Activated gamma-delta T cell treated with Interleukin-2 at 50 U/mL for 16 hours (primary cell): ENCODE results near the gene ATPAF1.
A peak's percentile ranks its signal among the peaks of the same experiment; 100 is the strongest.

Experiments
- DNase-seq: peaks from one replicate; pipeline ENCODE4 v3.0.0-alpha.2; 2020

The ATPAF1 gene

DNA sequence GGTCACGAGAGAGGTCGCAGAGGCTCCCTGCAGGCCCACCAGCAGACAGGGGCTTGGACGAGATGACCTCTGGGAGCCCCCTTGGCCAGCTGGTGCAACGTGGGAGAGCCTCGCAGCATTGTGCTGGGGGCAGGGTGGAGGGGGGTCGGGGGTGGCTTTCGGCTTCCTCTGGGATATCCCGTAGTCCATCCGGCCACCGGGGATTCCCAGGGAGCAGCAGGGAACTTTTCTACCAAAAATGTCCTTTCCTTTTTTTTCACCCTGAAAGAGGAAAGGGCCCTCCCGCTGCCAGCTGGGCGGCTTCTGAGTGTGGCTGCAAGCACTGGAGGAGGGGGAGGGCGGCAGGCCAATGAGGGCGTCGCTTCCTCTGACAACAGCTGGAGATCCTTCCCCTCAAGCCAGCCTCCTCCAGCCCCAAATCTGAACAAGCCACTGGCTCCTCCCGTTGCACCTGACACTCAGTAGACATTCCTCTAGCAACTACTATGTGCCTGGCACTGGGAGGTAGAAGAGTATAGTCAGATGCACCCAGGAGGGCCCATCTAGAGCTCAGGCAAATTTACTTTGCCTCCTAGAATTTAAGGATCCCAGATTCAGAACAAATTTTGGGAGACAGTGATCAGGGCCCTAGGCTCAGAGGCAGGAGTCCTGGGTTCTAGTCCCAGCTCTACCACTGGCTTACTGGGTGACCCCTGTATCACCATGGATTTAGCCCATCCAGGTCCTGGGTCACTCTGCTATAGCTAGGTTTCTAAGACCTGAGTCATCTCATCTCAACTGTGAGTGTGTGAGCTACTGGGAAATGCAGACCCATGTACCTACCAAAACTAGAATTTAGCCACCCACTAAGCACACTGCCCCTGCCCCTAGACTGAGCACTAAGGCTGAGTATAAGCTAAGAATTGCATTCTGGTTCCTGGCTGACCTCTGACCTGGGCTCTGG, 54.2 kb downstream of the ATPAF1 start:
- DNase-seq, result peak; percentile 21

DNA sequence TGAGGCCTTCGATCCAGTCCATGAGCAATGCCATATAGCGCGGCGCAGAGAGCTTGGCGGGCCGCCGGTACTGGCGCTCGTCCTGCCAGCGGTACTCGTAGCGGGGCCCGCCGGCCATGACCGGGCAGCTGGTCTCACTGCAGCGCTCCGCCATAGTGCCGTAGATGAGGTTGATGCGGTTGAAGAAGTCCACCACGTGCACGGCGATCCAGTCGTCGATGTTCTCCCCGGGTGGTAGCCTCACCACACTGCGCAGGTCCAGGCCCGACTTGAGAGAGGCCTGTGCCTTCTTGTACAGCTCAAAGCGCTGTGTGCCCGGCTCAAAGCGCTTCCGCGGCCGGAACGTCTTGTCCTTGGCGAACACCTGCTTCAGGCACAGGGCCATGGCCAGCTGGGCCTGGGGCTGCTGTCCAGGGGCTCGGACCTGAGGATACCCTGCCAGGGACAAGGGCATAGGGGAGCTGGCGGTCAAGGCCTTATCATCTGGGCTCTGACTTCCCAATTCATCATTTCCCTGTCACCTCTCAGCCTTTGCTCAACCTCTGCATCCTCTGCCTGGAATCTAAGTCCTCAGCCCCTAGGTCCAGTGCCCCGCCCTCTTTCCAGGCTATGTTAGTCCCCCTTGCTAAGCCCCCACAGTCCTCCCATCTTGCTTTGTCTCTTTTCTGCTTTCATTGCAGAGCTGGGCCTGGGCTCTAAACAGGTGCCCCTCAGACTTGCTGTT, 55.1 kb downstream of the ATPAF1 start:
- DNase-seq, result no peak

- no peak for DNase-seq
Observed at GRCh38 chr1:46611691-46612221, 56.4 kb downstream of the ATPAF1 start.

DNA sequence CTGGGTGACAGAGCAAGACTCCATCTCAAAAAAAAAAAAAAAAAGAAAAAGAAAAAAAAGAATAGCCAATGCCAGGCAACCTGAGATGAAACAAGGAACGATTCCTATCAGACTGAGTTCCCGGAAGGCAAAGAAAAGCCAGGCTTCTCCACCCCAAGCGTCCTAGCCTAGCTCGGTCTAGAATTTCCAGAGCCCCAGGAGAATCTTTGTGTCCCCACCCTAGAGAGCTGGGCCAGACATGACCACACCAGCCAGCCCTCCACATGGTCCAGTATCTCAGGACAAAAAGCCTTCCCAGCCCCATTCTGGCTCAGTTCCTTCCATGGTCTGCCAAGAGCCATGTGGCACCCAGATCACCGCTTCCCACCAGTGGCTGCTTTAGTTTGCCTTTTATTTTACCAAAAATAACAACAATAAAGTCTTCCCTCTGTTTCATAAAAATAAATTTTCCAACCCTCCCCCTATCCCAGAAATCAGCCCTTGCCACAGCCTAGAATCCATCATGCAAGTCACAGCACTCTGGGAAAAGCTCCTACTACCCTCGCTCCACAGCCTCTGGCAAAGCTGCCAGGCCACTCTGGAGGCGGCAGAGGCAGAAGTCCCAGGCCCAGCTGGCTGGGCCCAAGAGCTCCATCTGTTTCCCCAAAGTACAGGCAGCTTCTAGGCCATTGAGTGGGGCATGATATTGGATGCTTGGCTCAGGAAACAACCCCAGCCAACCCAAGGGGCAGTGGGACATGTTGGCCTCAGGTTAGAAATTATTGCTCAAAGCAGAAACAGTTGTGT, 60.6 kb downstream of the ATPAF1 start:
- DNase-seq, result no peak

- no peak for DNase-seq
Observed at GRCh38 chr1:46606255-46606965, 61.8 kb downstream of the ATPAF1 start.

DNA sequence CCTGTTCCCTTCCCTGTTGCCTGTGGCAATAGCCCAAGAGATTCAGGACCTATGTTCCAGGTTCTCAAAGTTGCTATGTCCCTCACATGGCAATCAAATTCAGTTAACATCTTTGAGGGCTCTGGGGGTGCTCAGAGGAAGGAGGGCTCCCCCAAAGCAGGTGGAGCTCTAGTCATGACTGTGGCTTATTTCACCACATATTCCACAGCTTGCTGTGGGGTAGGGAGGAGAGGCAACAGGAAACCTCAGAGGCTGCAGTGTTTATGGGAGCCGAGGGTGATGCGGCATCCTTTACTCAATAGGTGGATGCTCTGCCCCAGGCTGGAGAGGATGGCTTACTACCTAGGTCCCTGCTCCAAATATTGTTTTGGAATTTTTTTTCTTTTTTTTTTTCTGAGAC, 62.9 kb downstream of the ATPAF1 start:
- peak; percentile 36 for DNase-seq

DNA sequence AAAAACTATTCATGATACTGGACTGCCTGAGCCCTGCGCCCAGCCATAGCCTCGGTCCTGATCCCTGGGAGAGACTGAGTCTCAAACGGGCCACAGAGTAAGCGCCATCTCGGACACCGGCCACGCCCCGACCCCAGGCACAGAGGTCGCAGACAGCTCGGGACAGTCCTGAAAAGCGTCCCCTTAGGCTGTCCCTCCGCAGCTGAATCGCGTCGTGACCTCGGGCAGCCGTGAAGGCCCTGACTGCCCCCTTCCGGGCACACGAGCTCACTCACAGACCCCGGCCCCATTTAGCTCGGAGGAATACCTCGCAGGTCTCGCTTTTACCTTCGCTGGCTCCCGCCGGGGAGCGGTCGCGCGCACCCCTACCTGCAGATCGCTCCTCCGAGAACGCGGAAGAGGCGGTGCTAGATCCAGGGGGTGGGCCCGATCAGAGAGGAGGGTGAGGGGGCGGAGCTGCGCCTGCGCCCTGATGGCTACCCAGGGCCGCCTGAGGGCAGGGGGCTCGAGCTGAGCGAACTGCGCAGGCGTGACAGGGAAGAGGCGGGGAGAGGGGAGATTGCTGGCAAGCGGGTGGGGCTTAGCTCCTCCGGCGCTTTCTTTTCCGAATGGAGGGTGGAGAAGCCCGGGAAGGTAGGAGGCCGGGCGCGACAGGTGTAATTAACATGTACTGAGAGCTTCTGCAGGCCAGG, 64.2 kb downstream of the ATPAF1 start, which contains the start of gene MKNK1:
Gene MKNK1, minus strand, starts transcription at position 411 of the 692 bp plus-strand sequence. CDS start 20,941 bp downstream, outside the sequence.
- peak; percentile 98 for DNase-seq

GRCh38 chr1:46603481-46603857, 64.7 kb downstream of the ATPAF1 start:
- no peak for DNase-seq

GRCh38 chr1:46601257-46602007, 66.7 kb downstream of the ATPAF1 start:
- no peak for DNase-seq

GRCh38 chr1:46599059-46599970, 68.8 kb downstream of the ATPAF1 start:
- no peak for DNase-seq

GRCh38 chr1:46596846-46597245, 71.3 kb downstream of the ATPAF1 start:
- DNase-seq, result no peak

DNA sequence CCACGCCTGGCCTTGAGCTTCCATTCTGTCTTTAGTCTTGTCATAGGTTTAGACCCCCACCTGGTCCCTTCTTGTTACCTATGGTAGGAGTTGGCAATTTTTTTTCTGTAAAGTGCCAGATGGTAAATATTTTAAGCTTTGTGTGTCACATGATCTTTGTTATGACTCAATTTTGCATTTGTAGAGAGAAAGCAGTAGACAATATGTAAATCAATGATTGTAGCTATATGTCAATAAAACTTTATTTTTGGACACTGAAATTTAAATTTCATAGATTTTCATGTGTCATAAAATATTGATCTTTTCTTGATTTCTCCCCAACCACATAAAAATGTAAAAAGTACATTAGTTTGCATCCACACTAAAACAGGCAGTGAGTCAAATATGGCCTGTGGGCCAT, 72.1 kb downstream of the ATPAF1 start:
- DNase-seq, result no peak

DNA sequence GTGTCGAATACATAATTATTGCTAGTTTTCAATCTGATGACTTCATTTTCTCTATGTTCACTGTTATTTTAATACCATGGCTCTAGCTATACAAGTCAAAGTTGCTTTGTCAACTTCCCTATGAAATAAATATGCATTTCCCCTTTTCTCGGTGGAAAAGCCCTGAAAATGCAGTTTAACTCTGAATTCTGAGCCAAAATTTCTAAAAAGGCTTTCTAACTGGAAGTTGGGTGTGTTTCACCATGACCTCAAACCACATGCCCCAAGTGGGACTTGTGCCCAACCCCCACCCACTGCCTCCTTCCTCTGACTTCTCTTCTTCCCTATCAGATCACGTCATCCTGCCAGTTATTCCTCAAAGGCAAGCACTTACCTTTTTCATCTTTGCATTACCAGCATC, 73.0 kb downstream of the ATPAF1 start:
- no peak for DNase-seq

GRCh38 chr1:46594063-46594462, 74.1 kb downstream of the ATPAF1 start:
- no peak for DNase-seq

DNA sequence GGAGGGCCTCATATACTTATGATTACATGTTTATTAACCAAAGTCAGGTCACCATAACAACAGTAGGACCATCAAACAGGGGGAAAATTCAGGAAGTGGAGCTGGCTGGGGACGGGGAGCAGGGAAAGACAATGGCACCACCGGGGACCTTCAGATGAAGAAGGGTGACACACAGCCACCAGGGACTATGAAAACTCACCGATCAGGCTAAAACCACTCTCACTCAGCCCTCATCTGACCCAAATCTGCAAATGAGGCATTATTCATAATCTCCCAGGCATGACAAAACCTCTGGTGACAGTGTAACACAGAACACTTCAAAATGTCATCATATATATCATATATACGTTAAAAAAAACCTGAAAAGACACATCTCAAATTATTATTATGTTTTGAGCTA, 75.3 kb downstream of the ATPAF1 start:
- DNase-seq, result no peak

- no peak for DNase-seq
Observed at GRCh38 chr1:46589529-46589928, 78.6 kb downstream of the ATPAF1 start.

DNA sequence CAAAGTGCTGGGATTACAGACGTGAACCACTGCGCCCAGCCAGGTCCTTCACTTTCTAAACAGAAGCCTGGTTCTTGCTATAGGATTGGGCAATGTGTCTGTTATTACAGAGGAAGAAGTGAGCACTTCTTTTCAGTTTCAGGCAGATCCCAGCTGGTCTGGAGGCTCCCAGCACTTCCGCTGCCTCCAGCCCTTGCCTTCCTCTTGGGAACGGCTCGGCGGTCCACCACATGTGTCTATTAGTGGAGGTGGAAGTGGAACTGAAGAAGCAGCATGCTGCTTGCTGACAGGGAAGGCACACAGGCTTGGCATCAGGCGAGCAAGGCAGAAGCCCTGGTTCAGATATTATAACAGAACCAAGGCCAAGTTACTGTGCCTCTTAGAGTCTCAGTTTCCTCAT, 81.1 kb downstream of the ATPAF1 start:
- no peak for DNase-seq

- no peak for DNase-seq
Observed at GRCh38 chr1:46585312-46585938, 82.7 kb downstream of the ATPAF1 start.

DNA sequence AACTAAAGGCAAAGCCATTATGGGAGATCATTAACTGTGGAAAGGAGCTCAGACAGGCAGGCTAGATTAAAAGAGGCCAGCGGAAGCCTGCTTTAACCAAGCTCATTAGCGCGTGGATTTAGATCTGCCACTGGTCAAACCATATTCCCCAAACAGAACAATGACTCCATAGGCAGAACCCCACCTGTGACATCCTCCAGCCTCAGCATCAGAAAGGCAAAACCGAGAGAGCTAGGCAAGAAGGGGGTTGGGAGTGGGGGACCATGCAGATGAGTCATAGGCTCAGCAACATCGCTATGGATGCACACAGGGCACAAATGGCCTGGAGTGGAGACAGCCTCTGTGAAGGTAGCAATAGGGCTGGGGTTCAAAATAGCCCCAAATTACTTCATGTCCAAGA, 84.7 kb downstream of the ATPAF1 start:
- no peak for DNase-seq
